ENCODE data around the gene IL22RA1. TPM values are rescaled to one million over a fixed set of nuclear protein-coding genes. Genes with fewer than 3 reads are reported as not detected.

The IL22RA1 gene
- total RNA-seq, 1 experiment from 2014 or later: 0.28 TPM

DNA sequence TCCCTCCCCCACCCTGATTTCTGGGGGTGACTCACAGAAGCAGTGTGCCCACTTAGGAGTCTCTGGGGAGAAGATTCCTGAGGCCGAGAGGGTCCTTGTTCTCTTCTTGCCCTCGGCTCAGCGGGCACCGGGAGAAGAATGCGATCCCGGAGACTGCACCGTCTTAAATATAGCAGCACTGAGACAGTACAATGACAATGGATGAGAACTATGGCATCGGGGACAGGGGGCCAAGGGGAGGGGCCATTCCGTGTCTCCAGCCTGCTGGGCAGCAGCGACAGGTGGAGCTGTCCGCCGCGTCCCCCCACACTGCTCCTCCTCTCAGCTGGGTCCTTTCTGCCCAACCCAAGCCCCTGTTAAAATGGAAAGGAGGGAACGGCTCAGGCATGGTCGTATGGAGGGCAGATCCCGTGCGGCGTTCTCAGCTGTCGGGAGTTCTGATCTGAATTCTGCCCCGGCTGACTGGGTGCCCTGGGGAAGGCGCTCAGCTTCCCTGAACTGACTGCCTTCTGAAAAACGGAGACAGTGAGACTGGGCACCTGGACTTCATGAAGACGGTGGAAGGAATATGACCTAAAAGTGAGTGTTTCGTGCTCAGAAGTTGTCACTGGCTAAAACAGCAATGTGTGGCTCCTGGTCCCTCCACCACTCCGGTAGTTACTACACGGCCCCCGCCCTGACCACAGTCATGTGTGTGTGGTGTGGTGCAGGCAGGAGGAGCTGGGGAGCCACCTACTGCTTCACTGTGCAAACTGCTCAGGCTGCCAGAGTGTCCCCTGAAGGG, 30.8 kb downstream of the IL22RA1 start, which contains the start of gene MYOM3:
Gene MYOM3 (minus strand): TSS at position 140 of the 784 bp plus-strand sequence. CDS start 3,499 bp downstream, outside the sequence.
- H3K9me3 Mint-ChIP-seq: no peaks in the 10 kb centered on the region
- no peak within 1 kb of the TSS; the same call in none of the 2 replicates for H3K27ac Mint-ChIP-seq
- H3K36me3 Mint-ChIP-seq: no peaks in the 10 kb centered on the region
- TF ChIP-seq TCF7 (CRISPR knock-in tag; IDR thresholded peaks at IDR 0.05; ENCODE audit: low read depth) (no peak), FOXP1 (CRISPR knock-in tag; IDR thresholded peaks at IDR 0.05; ENCODE audit: borderline replicate concordance) (0 out of 2 replicates have a peak, but pooled peaks have one; percentile 42)
- CTCF ChIA-PET: interaction anchor here (0.6 to 4.0 kb wide), 12 partner anchors 14 to 301 kb away, joined by 3 to 31 read pairs (median 4); no protein-coding TSS in a partner anchor
- peak within 1 kb of the TSS; percentile 29 for H3K4me3 Mint-ChIP-seq
- H3K27me3 Mint-ChIP-seq (ENCODE audit: low read depth): no peaks in the 10 kb centered on the region
- ATAC-seq (peak; percentile 88), DNase-seq (ENCODE audit: low spot score) (peak; percentile 65)
- POLR2A ChIA-PET: interaction anchor here (0.6 to 1.1 kb wide), 2 partner anchors 38 to 1347 kb away, joined by 4 to 6 read pairs; no protein-coding TSS in a partner anchor
- peaks cover 32% of the 10 kb centered on the region for H3K4me1 Mint-ChIP-seq

DNA sequence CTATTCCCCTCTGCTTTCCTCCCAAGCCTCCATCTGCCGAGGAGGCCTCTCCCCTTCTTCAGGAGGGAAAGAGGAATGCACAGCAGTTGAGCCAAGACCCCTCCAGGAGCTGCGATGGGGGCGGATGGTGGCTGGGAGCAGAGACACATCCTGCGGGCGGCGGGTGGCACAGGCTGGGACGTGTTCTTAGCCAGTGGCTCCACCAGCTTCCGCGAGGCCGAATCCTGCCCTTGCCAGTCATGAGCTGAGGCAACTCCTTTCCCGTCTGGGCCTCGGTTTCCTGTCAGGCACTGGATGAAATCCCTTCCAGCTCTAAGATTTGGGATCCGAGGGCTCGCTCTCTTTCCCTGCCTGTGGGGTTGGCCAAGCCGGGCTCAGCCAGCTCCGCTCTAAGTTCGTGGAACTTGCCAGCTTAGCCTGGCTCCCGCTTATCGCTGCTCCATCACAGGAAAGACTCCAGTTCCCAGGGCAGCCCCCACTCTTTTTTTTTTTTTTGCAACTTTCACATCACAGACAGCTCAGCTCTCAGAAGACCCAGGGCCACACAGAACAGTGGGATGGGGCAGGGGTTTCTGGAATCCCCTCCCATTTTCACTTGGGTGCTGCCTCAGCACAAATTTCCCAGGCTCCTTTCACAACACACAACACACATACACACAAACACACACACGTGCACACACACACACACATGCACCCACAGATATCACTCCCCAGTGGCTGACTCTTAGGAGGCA, 31.5 kb downstream of the IL22RA1 start:
- CTCF ChIA-PET: interaction anchor here (0.8 to 4.0 kb wide), 13 partner anchors 8 to 300 kb away, joined by 3 to 31 read pairs (median 4); no protein-coding TSS in a partner anchor
- H3K4me3 Mint-ChIP-seq: no peak overlapping the region
- POLR2A ChIA-PET: interaction anchor here (1.1 kb wide), 1 partner anchor 39 kb away, joined by 6 read pairs; no protein-coding TSS in a partner anchor
- H3K27ac Mint-ChIP-seq: no peak overlapping the region; the same call in 1 of the 2 replicates
- ATAC-seq: no peak
- TF ChIP-seq ZNF219 (CRISPR knock-in tag; IDR thresholded peaks at IDR 0.05; ENCODE audit: borderline replicate concordance) (no peak), OVOL2 (CRISPR knock-in tag; IDR thresholded peaks at IDR 0.05; ENCODE audit: borderline replicate concordance) (no peak), ZNF671 (CRISPR knock-in tag; IDR thresholded peaks at IDR 0.05) (no peak), ZSCAN18 (CRISPR knock-in tag; IDR thresholded peaks at IDR 0.05) (no peak)
- no peaks in the 10 kb centered on the region for H3K36me3 Mint-ChIP-seq
- DNase-seq (ENCODE audit: low spot score): no peak
- H3K4me1 Mint-ChIP-seq: peaks cover 32% of the 10 kb centered on the region
- no peaks in the 10 kb centered on the region for H3K27me3 Mint-ChIP-seq (ENCODE audit: low read depth)
- H3K9me3 Mint-ChIP-seq: no peaks in the 10 kb centered on the region

DNA sequence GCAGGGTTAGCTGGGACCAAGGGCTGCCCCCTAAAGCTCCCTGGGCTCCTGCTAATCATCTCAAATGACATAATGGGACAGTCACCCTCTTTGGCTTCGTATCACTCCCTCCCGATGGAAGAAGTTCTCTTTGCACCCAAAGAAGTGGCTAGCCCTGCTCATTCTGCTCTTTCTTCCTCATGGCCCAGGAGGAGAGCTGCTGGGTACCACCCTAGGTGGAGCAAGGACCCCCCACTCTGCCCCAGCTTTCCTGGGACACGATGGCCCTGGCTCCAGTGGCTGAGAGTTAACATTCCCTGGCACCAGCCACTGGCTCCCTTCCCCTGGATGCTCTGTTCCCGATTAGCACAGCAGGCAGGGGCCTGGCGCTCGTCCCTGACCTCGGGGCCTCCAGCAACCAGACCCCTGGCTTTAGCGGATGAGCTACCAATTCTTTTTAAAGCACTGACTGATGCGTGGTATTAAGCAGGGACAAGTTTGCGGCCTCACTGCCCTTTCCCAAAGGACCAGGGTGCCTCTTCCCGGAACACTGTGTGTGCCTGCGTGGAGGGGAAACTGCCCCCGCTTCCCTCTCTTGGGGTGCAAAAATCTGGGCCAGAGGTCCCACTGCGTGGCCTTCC, 32.2 kb downstream of the IL22RA1 start:
- no peaks in the 10 kb centered on the region for H3K27me3 Mint-ChIP-seq (ENCODE audit: low read depth)
- TF ChIP-seq ZSCAN18 (CRISPR knock-in tag; IDR thresholded peaks at IDR 0.05) (no peak), RELA (CRISPR knock-in tag; IDR thresholded peaks at IDR 0.05; ENCODE audit: borderline replicate concordance) (no peak), MAX (CRISPR knock-in tag; IDR thresholded peaks at IDR 0.05) (no peak), SP1 (CRISPR knock-in tag; conservative IDR thresholded peaks at IDR 0.05) (no peak), ATF6 (CRISPR knock-in tag; IDR thresholded peaks at IDR 0.05) (no peak), TP53 (CRISPR knock-in tag; IDR thresholded peaks at IDR 0.05) (no peak), TEAD4 (CRISPR knock-in tag; IDR thresholded peaks at IDR 0.05) (no peak), CREB1 (CRISPR knock-in tag; IDR thresholded peaks at IDR 0.05) (no peak), FOXP4 (CRISPR knock-in tag; IDR thresholded peaks at IDR 0.05) (no peak)
- TF ChIP-seq, protein P1, sequence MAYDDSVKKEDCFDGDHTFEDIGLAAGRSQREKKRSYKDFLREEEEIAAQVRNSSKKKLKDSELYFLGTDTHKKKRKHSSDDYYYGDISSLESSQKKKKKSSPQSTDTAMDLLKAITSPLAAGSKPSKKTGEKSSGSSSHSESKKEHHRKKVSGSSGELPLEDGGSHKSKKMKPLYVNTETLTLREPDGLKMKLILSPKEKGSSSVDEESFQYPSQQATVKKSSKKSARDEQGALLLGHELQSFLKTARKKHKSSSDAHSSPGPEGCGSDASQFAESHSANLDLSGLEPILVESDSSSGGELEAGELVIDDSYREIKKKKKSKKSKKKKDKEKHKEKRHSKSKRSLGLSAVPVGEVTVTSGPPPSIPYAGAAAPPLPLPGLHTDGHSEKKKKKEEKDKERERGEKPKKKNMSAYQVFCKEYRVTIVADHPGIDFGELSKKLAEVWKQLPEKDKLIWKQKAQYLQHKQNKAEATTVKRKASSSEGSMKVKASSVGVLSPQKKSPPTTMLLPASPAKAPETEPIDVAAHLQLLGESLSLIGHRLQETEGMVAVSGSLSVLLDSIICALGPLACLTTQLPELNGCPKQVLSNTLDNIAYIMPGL (CRISPR knock-in tag; IDR thresholded peaks at IDR 0.05): no peak

More for the DNA sequence above, 32.2 kb downstream of the IL22RA1 start:
- Mint-ChIP-seq H3K27ac (no peak overlapping the region), H3K4me3 (no peak overlapping the region), H3K9me3 (no peaks in the 10 kb centered on the region), H3K36me3 (no peaks in the 10 kb centered on the region), H3K4me1 (peaks cover 32% of the 10 kb centered on the region)
- ChIA-PET POLR2A (interaction anchor here (0.6 kb wide), 1 partner anchor 1481 kb away, joined by 3 read pairs; no protein-coding TSS in a partner anchor), CTCF (interaction anchor here (0.8 to 4.0 kb wide), 7 partner anchors 8 to 45 kb away, joined by 3 to 31 read pairs (median 4); no protein-coding TSS in a partner anchor)
- ATAC-seq (no peak), DNase-seq (ENCODE audit: low spot score) (no peak)
